D341Med (cell line): ENCODE data around the gene TMEM37.

Source experiments
- DNase-seq: peaks from one replicate; pipeline ENCODE4 v3.0.0; 2012; ENCODE audit warnings: low spot score

Gene TMEM37

GRCh38 chr2:119419065-119419464 lies 12.6 kb upstream of the TMEM37 start:
- DNase-seq = no peak

GRCh38 chr2:119419803-119420508 lies 11.7 kb upstream of the TMEM37 start:
- no peak for DNase-seq

- no peak for DNase-seq
Observed at GRCh38 chr2:119421304-119421703, 10.3 kb upstream of the TMEM37 start.

GRCh38 chr2:119421741-119422140 lies 9.9 kb upstream of the TMEM37 start:
- DNase-seq = no peak

- no peak for DNase-seq
Observed at GRCh38 chr2:119422360-119423107, 9.1 kb upstream of the TMEM37 start.

- no peak for DNase-seq
Observed at GRCh38 chr2:119423108-119423444, 8.6 kb upstream of the TMEM37 start.

GRCh38 chr2:119423811-119424210 lies 7.8 kb upstream of the TMEM37 start:
- no peak for DNase-seq

GRCh38 chr2:119424284-119425118 lies 7.2 kb upstream of the TMEM37 start:
- no peak for DNase-seq

GRCh38 chr2:119425119-119425405 lies 6.6 kb upstream of the TMEM37 start:
- DNase-seq = no peak

- DNase-seq = no peak
Observed at GRCh38 chr2:119425620-119426395, 5.8 kb upstream of the TMEM37 start.

- DNase-seq = no peak
Observed at GRCh38 chr2:119426396-119426675, 5.3 kb upstream of the TMEM37 start.

GRCh38 chr2:119426801-119427395 lies 4.8 kb upstream of the TMEM37 start:
- no peak for DNase-seq

- peak; percentile 3 for DNase-seq
Observed at GRCh38 chr2:119427756-119428155, 3.9 kb upstream of the TMEM37 start.

- no peak for DNase-seq
Observed at GRCh38 chr2:119428488-119429224, 3.0 kb upstream of the TMEM37 start.

- DNase-seq = no peak
Observed at GRCh38 chr2:119429225-119429981, 2.3 kb upstream of the TMEM37 start.

GRCh38 chr2:119430023-119430498 lies 1.6 kb upstream of the TMEM37 start:
- peak; percentile 24 for DNase-seq

- peak; percentile 19 for DNase-seq
Observed at GRCh38 chr2:119431976-119432850, 559 bp downstream of the TMEM37 start.

GRCh38 chr2:119432851-119433522 lies 1.3 kb downstream of the TMEM37 start:
- DNase-seq = no peak
